Hematopoietic multipotent progenitor cell treated with erythropoietin and hydrocortisone succinate and interleukin-3 and kit ligand, for 15 days (in vitro differentiated cells): ENCODE results near the gene WDR17.
A peak's percentile ranks its signal among the peaks of the same experiment; 100 is the strongest.

Source experiments
- DNase-seq: peaks from one replicate; pipeline ENCODE4 v3.0.0-alpha.2; 2015; ENCODE audit warnings: low spot score

The WDR17 gene

GRCh38 chr4:176065435-176066291 lies at the start of gene WDR17:
Gene WDR17 (plus strand): TSS chr4:176065841. CDS start chr4:176111581, 45,740 bp downstream.
- DNase-seq = peak; percentile 34

GRCh38 chr4:176016601-176017000 lies 49.0 kb upstream of the WDR17 start:
- no peak for DNase-seq

DNA sequence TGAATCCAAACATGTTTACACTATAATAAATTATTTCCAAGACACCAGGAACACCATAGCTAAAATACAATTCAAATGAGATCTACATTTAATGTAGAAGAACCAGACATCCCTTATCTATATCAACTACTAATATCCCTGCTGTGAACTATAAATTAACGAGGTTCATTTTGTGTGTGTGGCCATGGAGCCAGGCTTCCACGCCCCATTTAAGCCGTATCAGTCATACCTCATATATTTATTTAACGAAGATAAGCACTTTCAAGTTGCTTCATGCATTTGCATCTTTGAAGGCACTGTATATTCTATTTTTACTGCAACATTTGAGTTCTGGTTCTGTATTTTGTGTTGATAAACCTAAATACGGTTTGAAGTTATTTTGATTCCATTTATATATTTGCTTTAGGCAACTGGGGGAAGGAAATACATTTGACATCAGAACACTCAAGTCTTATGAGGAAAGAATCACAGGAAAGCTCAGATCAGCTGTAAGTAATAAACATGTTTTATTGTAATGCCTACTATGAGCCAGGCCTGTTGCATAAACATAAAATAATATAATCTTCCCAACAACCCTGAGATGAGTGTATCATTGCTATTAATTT lies 45.1 kb upstream of the WDR17 start:
- DNase-seq = no peak

GRCh38 chr4:176030391-176030790 lies 35.2 kb upstream of the WDR17 start:
- no peak for DNase-seq

- no peak for DNase-seq
Observed at GRCh38 chr4:176031922-176032321, 33.7 kb upstream of the WDR17 start.

DNA sequence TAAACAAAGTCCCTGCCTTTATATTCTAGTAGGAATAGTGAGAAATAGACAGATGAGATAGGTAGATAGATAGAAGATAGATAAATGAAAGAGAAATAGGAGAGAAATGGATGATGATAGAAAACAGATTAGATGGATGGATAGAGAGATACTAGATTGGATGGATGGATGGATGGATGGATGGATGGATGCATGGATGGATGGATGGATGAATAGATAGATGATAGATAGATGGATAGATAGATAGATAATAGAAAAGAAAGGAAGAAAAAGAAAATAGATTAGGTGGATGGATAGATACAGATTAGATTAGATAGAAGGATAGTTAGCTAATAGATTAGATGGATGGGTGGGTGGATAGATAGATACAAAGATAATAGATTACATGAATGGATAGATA lies 33.2 kb upstream of the WDR17 start:
- no peak for DNase-seq

GRCh38 chr4:176034499-176034898 lies 31.1 kb upstream of the WDR17 start:
- no peak for DNase-seq

- DNase-seq = no peak
Observed at GRCh38 chr4:176034936-176035335, 30.7 kb upstream of the WDR17 start.

DNA sequence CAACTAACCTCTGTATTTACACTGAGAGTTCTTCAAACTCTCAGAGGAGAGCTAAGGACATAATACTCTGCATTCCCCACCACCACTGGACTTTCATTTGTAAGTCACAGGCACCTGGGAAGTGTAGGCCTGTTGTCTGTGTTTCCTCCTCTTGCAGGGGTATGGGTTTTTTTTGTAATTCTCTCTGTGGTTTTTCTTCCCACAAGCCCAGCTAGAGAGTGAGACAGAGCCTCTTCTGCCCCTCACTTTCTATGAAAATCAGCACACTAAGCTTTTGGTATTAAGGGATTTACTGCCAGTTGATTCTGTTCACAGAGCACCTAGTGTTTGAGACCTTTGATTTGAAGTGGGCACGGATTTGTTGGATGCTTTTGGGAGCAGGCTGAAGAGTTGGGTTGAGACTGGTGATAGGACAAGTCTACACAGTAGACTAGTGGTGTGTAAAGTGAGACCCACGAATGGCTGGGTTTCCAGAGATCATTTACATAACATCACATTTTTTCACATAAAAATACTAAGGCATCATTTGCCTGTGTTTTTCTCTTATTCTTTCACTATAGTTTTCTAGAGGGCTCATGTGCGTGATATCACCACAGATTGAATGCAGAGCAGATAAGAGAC lies 28.9 kb upstream of the WDR17 start:
- DNase-seq = no peak

DNA sequence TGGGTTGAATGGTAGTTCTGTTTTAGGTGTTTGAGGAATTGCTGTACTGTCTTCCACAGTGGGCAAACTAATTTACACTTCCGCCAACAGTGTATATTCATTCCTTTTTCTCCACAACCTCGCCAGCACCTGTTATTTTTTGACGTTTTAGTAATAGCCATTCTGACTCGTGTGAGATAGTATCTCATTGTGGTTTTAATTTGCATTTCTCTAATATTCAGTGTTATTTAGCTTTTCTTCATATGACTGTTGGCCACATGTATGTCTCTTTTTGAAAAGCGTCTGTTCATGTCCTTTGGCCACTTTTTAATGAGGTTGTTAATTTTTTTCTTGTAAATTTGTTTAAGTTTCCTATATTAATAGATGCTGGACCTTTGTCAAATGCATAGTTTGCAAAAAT lies 26.9 kb upstream of the WDR17 start:
- no peak for DNase-seq

- no peak for DNase-seq
Observed at GRCh38 chr4:176042195-176042594, 23.4 kb upstream of the WDR17 start.

GRCh38 chr4:176043838-176044588 lies 21.6 kb upstream of the WDR17 start:
- no peak for DNase-seq

- DNase-seq = no peak
Observed at GRCh38 chr4:176044589-176044951, 21.1 kb upstream of the WDR17 start.

GRCh38 chr4:176048631-176049030 lies 17.0 kb upstream of the WDR17 start:
- DNase-seq = no peak

GRCh38 chr4:176052744-176053143 lies 12.9 kb upstream of the WDR17 start:
- DNase-seq = no peak

- DNase-seq = no peak
Observed at GRCh38 chr4:176053785-176054184, 11.9 kb upstream of the WDR17 start.

- no peak for DNase-seq
Observed at GRCh38 chr4:176054942-176055341, 10.7 kb upstream of the WDR17 start.

DNA sequence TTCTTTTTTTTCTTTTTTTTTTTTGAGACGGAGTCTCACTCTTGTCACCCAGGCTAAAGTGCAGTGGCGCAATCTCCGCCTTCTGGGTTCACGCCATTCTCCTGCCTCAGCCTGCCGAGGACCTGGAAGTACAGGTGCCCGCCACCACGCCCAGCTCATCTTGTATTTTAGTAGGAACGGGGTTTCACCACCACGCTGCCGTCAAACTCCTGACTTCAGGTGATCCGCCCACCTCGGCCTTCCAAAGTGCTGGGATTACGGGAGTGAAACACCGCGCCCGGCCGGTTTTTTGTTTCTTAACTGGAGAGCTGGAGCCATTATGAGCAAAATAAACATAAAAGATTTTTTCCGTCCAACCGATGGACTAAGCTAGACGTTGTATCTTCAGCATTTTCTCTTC lies 1.9 kb upstream of the WDR17 start:
- DNase-seq = no peak

- no peak for DNase-seq
Observed at GRCh38 chr4:176064539-176064938, 1.1 kb upstream of the WDR17 start.

GRCh38 chr4:176066757-176067156 lies 1.1 kb downstream of the WDR17 start:
- DNase-seq = no peak

GRCh38 chr4:176077561-176077960 lies 11.9 kb downstream of the WDR17 start:
- no peak for DNase-seq

DNA sequence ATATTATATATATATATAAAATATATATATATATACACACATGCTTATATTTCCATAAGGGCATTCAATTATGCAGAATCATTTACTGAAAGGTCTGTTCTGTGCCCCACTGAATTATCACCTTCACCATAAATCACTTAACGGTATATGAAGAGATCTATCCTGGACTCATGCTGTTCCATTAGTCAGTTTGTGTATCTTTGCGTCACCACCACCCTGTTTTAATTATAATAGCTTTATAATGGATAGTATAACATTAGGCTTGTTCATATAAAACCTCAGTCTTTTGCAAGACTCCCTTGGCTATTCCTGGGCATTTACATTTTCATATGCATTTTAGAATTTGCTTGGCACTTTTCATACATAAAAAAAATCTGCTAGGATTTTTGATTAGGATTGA lies 19.1 kb downstream of the WDR17 start:
- no peak for DNase-seq

- no peak for DNase-seq
Observed at GRCh38 chr4:176090115-176090514, 24.5 kb downstream of the WDR17 start.
